Endodermal cell (in vitro differentiated cells): Measurements from ENCODE around the gene TMSB10. TPM values are rescaled to one million over a fixed set of nuclear protein-coding genes. Genes with fewer than 3 reads are reported as not detected.

ENCODE experiments used
- DNase-seq: peaks from one replicate; pipeline ENCODE4 v3.0.0-alpha.2; 2017
- H3K27ac ChIP-seq: 2 replicates; pipeline ENCODE4 v1.5.1; 2013; ENCODE audit warnings: mild to moderate bottlenecking, low read depth, low read length, moderate library complexity
- H3K27me3 ChIP-seq: 2 replicates; pipeline ENCODE4 v1.6.1; 2013; ENCODE audit warnings: mild to moderate bottlenecking, low read length, moderate library complexity; ENCODE audit not compliant: insufficient read depth, control insufficient read depth, poor library complexity, severe bottlenecking
- H3K36me3 ChIP-seq: 2 replicates; pipeline ENCODE4 v1.7.0; 2013; ENCODE audit warnings: mild to moderate bottlenecking, low read length, moderate library complexity; ENCODE audit not compliant: control insufficient read depth, insufficient read depth
- H3K4me1 ChIP-seq: one replicate; pipeline ENCODE4 v1.7.0; 2013; ENCODE audit warnings: low read length; ENCODE audit not compliant: control insufficient read depth, insufficient read depth
- H3K4me3 ChIP-seq: 2 replicates; pipeline ENCODE4 v1.5.1; 2013; ENCODE audit warnings: mild to moderate bottlenecking, low read length, moderate library complexity
- H3K9ac ChIP-seq: 2 replicates; pipeline ENCODE4 v1.6.1; 2013; ENCODE audit warnings: mild to moderate bottlenecking, low read length, moderate library complexity; ENCODE audit not compliant: poor library complexity, severe bottlenecking; ENCODE audit errors: extremely low read depth
- H3K9me3 ChIP-seq: 2 replicates; pipeline ENCODE4 v1.6.1; 2013; ENCODE audit warnings: mild to moderate bottlenecking, low read length, moderate library complexity; ENCODE audit not compliant: control insufficient read depth
- H3K27ac Mint-ChIP-seq: 2 replicates; pipeline ENCODE4 v1.8.0; 2020; ENCODE audit warnings: mixed read lengths
- H3K27me3 Mint-ChIP-seq: 2 replicates; pipeline ENCODE4 v1.8.0; 2021; ENCODE audit warnings: mild to moderate bottlenecking, mixed read lengths; ENCODE audit not compliant: insufficient read depth
- H3K36me3 Mint-ChIP-seq: 2 replicates; pipeline ENCODE4 v1.8.0; 2020; ENCODE audit warnings: low read depth, mixed read lengths
- H3K4me1 Mint-ChIP-seq: 2 replicates; pipeline ENCODE4 v1.8.0; 2020; ENCODE audit warnings: mixed read lengths
- H3K4me3 Mint-ChIP-seq: 2 replicates; pipeline ENCODE4 v1.8.0; 2020; ENCODE audit warnings: mild to moderate bottlenecking, moderate library complexity, mixed read lengths
- H3K9me3 Mint-ChIP-seq: 2 replicates; pipeline ENCODE4 v1.8.0; 2020; ENCODE audit warnings: mild to moderate bottlenecking, mixed read lengths
- CTCF ChIP-seq: fragments of 200-600 bp; sonication (generic); conservative IDR thresholded peaks from 2 replicates; pipeline ENCODE4 v1.5.0; 2021; ENCODE audit warnings: antibody characterized with exemption, mild to moderate bottlenecking
- WGBS, 2 experiments: methylation state at CpG; one replicate each; pipeline versions ENCODE4 v1.1.5 to v1.1.7; 2013; ENCODE audit warnings: missing lambda C conversion rate in 2 of 2, mixed read lengths in 1 of 2; ENCODE audit not compliant: insufficient coverage in 1 of 2, insufficient read length in 1 of 2; 5-methylcytosine and 5-hydroxymethylcytosine counted together
- total RNA-seq, 2 donors: library from RNA; stranded (reverse); fragmentation: NEBNext Ultra II Directional in 1 of 2; extraction: Animal tissue kit (Norgen Biotek cat#: 25700) in 1 of 2; gene quantifications; 2 replicates in 1 of 2; 3 replicates in 1 of 2; pipeline ENCODE4 v1.2.1, GENCODE V29; 2021

TMSB10 gene
- total RNA-seq, 2 donors from 2014 or later = 2,719 to 2,976 TPM

GRCh38 chr2:84856787-84857186 is 48.7 kb upstream of the TMSB10 start:
- H3K4me3 Mint-ChIP-seq = no peak overlapping the region
- no peaks in the 10 kb centered on the region for H3K9me3 ChIP-seq
- no peaks in the 10 kb centered on the region for H3K27me3 ChIP-seq
- no peaks in the 10 kb centered on the region for H3K36me3 ChIP-seq
- WGBS, 2 experiments = 86 to 95% methylated on average over 4 to 6 of the region's 6 CpGs
- TF ChIP-seq CTCF = no peak
- no peak overlapping the region for H3K27ac Mint-ChIP-seq
- H3K9me3 Mint-ChIP-seq = no peaks in the 10 kb centered on the region
- no peak overlapping the region for H3K27ac ChIP-seq
- H3K36me3 Mint-ChIP-seq = no peaks in the 10 kb centered on the region
- peaks cover 43% of the 10 kb centered on the region for H3K27me3 Mint-ChIP-seq
- DNase-seq = peak; percentile 47
- no peak overlapping the region for H3K4me3 ChIP-seq
- H3K9ac ChIP-seq = no peak overlapping the region
- H3K4me1 Mint-ChIP-seq = peaks cover 6% of the 10 kb centered on the region
- no peaks in the 10 kb centered on the region for H3K4me1 ChIP-seq

GRCh38 chr2:84857566-84857965 is 47.9 kb upstream of the TMSB10 start:
- DNase-seq = peak; percentile 32
- Mint-ChIP-seq H3K27me3 (peaks cover 46% of the 10 kb centered on the region), H3K4me1 (peaks cover 7% of the 10 kb centered on the region), H3K9me3 (no peaks in the 10 kb centered on the region), H3K27ac (no peak overlapping the region), H3K4me3 (no peak overlapping the region), H3K36me3 (no peaks in the 10 kb centered on the region)
- Histone ChIP-seq H3K9me3 (no peaks in the 10 kb centered on the region), H3K36me3 (no peaks in the 10 kb centered on the region), H3K4me3 (no peak overlapping the region), H3K27me3 (no peaks in the 10 kb centered on the region), H3K9ac (no peak overlapping the region), H3K27ac (no peak overlapping the region), H3K4me1 (no peaks in the 10 kb centered on the region)
- no peak for TF ChIP-seq CTCF
- 93 to 96% methylated on average over 5 of the region's 5 CpGs for WGBS, 2 experiments

- Mint-ChIP-seq H3K36me3 (no peaks in the 10 kb centered on the region), H3K27ac (no peak overlapping the region), H3K4me1 (peaks cover 7% of the 10 kb centered on the region), H3K27me3 (peaks cover 46% of the 10 kb centered on the region), H3K4me3 (no peak overlapping the region), H3K9me3 (no peaks in the 10 kb centered on the region)
- DNase-seq = peak; percentile 71
- Histone ChIP-seq H3K36me3 (no peaks in the 10 kb centered on the region), H3K27me3 (no peaks in the 10 kb centered on the region), H3K4me1 (no peaks in the 10 kb centered on the region), H3K9ac (no peak overlapping the region), H3K9me3 (no peaks in the 10 kb centered on the region), H3K27ac (no peak overlapping the region), H3K4me3 (no peak overlapping the region)
- peak; percentile 75 for TF ChIP-seq CTCF
- 67 to 81% methylated on average over 3 of the region's 3 CpGs for WGBS, 2 experiments
Measured at GRCh38 chr2:84858123-84858522, 47.3 kb upstream of the TMSB10 start.
